GM19238 (cell line): ENCODE measurements around the gene NEU3.
"Not testable (repeated sequence)": the region's sequence is repeated elsewhere in the genome, so short reads cannot be mapped to it uniquely, and the experiment has no call there.

Experiments used
- DNase-seq: peaks from one replicate; pipeline ENCODE4 v3.0.0; 2011; ENCODE audit warnings: low spot score; ENCODE audit not compliant: insufficient read length

The NEU3 gene

DNA sequence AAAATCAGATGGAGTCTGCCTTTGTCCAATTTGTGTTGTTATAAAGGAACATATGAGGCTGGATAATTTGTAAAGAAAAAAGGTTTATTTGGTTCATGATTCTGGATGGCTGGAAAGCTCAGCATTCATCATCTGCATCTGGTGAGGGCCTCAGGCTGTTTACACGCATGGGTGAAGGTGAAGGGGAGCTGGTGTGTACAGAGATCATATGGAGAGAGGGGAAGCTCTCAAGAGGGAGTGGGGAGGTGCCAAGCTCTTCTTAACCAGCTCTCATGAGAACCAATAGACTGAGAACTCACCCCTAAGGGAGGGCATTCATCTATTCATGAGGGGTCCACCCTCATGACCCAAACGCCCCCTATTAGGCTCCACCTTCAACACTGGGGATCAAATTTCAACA lies 40.0 kb downstream of the NEU3 start:
- DNase-seq: no peak

DNA sequence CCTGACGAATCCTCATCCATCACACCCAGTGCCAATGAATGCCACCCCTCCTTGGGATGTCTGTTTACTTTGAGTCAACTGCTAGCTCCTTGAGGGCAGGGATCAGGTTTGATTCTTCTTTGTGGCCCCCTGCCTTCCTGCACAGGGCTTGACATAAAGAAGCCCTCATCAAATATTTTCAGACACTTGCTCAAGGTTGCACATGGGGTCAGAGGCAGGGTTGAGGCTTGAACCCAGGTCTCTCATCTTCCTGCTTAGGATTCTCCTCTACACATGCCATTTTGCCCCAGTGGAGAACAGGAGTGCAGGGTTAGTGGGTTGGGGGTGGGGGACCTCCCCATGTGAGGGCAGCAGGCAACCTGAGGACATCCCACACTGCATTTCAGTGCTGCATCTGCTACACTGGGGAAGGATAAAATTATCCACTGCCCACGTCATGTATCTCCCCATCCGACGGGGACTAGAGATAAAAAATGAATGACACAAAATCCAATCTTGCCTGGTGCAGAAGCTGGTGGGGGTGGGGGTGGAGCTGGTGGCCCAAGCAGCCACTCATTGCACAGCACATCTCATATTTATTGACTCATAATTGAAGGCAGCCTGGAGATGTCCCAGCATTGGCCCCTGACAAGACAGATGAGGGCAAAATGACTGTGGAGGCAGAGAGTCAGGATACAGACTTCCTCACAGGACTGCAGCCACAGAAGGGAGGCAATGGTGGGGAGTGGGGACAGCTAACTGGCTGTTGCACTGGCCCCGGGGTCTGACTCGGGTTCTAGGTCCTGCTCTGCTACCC lies 41.3 kb downstream of the NEU3 start:
- no peak for DNase-seq

DNA sequence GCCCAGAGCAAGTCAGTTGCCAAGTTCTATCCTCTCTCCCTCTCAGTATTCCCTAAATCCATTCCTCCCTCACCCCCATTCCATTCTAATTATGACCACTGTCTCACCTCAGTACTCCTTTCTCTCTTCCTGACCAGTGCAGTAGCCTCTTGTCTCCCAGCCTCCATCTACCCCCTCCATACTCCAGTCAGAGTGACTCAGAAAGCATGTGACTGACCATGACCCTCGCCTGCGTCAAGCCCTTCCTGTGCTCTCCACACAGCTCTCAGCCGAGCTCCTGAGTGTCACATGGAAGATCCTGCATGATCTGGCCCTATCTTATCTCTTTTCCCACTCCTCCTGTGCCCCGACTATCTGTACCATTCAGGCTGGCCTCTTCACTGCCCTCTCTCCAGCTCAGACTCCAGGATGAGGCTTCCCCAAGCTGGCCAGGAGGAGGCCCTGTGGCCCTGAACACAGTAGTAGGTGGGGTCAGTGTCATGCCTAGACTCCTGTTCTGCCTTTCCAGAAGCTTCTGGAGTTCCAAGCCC lies 42.6 kb downstream of the NEU3 start:
- no peak for DNase-seq

DNA sequence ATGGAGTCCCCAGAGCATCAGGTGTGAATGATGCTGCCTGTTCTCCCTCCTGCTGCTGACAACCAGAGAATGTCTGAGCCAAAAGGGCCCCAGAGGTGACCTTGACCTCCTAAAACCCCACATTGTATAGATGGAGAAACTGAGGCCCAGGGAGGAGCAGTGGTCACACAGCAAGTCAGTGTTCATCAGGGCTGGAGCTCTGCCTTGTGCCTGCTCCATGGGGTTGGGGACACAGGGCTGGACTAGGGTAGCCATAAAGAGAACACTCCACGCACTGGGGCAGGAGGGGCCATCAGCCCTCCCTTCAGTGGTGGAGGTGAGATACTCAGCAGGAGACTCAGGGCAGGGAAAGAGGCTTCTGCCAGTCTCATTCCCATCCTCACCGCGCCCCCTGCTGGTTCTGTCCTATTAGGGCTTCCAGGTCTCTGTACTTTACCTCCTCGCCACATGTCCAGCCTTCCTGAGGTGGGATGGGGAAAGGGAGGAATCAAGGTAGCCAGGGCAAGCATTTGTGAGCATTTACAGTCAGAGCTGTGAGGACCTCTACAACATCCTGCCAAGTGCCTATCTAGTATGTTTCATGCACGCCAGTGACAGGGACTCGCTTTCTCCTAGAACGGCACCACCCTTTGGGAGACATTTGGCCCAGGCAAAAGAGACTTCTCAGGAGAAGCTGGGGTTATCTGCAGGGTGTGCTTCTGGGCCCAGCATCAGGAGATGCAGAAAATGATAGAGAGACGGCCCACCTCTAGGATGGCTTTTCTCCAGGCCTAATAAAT lies 43.2 kb downstream of the NEU3 start:
- DNase-seq: peak; percentile 44

DNA sequence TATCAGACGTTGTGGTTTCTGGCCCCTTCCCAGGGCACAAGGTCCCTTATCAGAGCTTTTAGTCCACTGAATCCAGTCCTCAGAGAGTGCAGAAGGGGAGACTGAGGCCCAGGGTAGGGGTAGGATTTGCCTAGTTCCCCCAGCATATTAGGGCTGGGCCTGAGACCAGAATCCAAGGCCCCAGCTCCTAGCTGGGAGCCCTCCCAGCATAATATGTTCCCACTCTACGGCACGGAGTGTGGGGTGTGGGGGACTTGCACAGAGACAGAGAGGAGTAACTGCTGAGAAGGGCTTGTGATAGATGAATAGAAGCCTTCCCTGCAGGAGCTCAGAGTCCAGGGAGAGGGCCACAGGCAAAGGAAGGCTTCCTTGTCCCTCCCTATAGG lies 43.8 kb downstream of the NEU3 start:
- no peak for DNase-seq

DNA sequence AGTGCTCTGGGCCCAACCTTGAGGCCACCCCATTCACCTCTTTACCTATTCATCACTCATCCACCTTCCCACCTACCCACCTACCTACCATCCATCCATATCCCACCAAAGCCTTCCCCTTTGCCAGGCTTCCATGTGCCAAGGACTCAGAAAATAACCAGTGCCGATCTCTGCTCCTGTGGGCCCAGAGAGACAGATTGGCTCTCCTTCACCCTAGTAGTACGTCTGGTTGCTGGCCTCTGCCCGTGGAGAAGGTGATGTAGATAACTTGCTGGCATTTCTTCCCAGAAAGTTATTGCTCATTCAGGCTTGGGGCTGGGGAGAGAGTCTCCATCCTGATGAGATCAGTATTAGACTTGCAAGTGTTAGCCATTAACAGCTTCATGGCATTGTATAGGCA lies 45.2 kb downstream of the NEU3 start:
- no peak for DNase-seq

DNA sequence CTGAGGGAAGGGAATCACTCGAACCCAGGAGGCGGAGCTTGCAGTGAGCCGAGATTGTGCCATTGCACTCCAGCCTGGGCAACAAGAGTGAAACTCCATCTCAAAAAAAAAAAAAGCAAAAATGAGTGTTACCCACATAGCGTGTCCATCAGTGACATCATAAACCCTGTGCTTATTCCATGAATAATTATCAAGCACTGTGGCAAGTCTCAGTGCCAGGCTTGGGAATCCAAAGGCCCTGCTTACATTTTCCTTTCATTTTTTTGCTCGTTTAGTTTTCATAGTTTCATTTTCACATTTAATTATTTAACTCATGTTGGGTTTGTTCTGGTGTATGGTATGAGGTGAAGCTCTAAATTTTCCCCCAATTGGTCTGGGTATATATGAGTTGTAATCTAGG lies 46.5 kb downstream of the NEU3 start:
- no peak for DNase-seq

DNA sequence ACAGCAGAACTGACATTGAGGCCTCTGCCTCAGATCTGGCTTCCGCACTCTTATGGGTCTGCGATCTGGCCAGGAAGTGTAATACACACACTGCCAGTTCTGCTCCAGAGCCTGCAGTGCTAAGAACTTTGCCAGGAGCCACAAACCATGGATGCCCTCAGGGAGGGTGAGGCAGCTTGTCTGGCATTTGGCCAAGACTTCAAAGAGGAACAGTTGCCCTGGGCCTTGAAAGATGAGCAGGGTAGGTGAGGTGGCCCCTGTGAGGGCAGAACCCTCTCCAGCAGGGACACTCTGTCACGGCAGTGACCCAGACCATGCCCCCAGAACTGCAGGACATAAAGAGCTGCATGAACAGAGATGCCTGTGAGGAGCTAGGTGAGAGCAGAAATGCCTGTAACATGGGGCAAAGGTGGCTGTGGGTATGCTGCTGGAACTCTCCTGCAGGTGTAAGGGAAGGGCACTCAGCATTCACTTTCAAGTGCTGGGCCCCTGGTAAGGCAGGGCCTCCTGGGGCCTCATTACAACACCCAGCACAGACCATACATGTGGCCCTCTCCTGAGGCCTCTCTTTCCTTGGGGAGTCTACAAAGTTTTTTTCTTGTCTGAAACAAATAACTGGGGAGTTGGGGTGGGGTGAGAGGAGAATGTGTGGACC lies 47.3 kb downstream of the NEU3 start:
- no peak for DNase-seq

DNA sequence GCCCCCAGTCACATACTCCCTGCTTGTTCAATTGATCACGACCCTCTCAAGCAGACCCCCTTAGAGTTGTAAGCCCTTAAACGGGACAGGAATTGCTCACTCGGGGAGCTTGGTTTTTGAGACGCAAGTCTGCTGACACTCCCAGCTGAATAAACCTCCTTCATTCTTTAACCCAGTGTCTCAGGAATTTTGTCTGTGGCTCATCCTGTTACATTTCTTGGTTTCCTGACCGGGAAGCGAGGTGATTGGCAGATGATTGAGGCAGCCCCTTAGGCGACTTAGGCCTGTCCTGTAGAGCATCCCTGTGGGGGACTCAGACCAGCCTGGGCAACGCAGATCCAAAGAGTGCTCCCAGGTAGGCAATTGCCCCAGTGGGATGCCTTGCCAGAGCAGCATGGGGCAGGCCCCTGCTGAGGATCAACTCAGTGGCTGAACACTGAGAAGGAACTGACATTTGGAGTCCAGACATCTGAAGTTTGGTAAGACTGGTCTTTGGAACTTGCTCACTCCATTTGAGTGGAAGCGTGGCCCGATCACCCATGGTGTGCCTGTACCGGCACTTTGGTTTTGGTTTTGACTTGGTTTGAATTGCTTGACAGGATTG lies 51.5 kb downstream of the NEU3 start:
- no peak for DNase-seq

DNA sequence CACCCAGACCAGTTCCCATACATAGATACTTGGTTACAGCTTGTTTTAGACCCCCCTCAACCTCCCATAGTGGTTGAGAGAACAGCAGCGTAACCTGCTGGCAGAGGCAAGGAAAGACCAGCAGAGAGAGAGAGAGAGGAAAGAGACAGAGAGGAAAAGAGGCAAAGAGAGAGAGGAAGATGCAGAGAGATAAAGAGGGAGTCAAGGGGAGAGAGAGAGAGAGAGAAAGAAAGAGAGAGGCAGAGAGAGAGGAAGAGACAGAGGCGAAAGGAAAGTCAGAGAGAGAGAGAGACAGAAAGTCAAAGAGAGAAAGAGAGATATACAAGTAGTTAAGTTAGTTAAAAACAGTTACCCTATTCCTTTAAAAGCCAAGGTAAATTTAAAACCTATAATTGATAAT lies 52.5 kb downstream of the NEU3 start:
- DNase-seq: no peak

DNA sequence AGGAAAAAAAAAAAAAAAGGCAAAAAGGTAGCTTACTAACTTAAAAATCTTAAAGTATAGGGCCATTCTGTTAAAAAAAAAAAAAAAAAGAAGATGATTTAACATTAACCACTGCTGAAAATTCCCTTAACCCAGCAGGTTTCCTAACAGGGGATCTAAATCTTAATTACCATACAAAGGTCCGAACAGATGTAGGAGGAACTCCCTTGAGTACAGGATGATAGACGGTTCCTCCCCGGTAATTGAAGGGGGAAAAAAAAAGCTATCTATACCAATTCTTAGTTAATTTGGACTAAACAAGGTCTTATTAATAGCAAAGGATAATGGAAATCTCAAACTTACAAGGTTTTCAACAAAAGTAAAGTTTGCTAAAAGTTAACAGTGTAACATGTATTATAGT lies 53.1 kb downstream of the NEU3 start:
- not testable (repeated sequence) for DNase-seq

DNA sequence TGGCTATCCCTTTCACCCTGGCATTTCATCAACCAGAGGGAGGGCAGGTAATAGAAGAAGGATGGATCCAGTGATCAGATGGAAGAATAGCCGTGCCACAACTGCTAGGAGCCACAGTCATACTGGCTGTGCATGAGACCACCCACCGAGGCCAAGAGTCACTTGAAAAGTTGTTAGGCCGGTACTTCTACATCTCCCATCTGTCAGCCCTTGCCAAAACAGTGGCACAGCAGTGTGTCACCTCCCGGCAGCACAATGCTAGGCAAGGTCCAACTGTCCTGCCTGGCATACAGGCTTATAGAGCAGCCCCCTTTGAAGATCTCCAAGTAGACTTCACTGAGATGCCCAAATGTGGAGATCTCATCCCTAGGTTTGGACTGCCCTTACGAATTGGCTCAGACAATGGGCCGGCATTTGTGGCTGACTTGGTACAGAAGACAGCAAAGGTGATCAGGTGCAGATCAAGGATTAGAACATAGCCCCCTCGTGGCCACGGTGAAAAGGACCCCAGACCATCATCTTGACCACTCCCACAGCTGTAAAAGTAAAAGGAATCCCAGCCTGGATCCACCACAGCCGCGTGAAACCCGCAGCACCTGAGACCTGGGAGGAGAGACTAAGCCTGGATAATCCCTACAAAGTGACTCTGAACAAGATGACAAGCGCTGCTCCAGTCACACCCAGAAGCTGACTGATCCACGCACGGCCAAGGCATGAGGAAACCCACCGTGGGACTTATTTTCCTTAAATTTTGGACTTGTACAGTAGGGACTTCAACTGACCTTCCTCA lies 55.8 kb downstream of the NEU3 start:
- not testable (repeated sequence) for DNase-seq

DNA sequence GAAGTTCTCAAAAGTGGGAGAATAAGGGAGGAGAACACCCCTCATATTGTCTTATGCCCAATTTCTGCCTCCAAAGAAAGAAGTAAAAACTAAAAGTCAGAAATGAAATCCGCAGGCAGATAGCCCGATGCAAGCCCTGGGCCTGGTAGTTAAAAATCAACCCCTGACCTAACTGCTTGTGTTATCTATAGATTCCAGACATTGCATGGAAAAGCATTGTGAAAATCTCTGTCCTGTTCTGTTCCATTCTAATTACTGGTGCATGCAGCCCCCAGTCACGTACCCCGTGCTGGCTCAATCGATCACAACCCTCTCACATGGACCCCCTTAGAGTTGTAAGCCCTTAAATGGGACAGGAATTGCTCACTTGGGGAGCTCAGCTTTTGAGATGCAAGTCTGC lies 57.9 kb downstream of the NEU3 start:
- not testable (repeated sequence) for DNase-seq

DNA sequence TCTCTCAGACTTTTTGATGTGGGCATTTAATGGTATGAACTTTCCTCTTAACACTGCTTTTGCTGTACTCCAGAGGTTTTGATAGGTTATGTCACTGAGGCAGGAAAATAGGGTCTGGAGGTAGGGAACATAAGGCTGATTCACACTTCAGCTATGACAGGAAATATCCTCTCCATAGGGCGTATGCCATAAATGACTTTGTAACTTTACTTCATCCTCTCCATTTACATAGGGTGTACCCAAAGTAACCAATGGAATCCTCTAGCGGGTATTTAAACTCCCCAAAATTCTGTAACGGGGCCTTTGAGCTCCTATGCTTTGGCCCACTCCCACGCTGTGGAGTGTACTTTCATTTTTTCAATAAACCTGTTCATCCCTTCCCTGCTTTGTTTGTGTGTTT lies 58.5 kb downstream of the NEU3 start:
- DNase-seq: no peak

DNA sequence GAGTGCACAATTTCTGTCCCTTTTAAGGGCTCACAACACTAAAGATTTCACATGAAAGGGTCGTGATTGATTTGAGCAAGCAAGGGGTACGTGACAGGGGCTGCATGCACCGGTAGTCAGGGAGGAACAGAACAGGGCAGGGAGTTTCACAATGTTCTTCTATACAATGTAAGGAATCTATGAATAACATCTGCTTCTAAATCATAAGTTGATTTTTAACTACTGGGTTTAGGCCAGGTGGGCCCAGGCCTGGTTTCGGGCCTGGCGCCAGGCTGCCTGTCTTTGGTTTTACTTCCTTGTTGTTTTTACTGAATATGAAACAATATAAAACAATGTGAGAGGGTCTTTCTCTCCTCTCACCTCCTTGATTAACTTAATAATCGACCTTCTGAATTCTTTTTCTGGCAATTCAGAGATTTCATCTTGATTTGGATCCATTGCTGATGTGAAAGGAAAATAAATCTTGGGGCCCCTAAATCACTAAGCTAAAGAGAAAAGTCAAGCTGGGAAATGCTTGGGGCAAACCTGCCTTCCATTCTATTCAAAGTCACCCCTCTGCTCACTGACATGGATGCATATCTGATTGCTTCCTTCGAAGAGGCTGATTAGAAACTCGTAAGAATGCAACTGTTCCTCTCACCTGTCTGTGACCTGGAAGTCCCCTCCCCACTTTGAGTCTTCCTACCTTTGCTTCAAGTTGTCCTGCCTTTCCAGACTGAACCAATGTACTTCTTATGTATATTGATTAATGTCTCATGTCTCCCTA lies 61.0 kb downstream of the NEU3 start:
- DNase-seq: not testable (repeated sequence)

DNA sequence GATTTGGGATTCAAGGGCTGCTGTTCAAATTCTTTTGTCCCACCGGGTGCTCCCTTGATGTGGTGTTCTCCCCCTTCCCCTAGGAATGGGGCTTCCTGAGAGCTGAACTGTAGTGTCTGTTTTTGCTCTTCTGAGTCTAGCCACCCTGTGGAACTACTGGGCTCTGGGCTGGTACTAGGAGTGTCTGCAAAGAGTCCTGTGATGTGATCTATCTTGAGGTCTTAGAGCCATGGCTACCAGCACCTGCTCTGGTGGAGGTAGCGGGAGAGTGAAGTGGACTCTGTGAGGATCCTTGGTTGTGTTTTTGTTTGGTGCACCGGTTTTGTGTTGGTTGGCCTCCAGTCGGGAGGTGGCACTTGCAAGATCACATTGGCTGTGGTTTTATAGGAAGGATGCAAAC lies 61.8 kb downstream of the NEU3 start:
- DNase-seq: no peak

DNA sequence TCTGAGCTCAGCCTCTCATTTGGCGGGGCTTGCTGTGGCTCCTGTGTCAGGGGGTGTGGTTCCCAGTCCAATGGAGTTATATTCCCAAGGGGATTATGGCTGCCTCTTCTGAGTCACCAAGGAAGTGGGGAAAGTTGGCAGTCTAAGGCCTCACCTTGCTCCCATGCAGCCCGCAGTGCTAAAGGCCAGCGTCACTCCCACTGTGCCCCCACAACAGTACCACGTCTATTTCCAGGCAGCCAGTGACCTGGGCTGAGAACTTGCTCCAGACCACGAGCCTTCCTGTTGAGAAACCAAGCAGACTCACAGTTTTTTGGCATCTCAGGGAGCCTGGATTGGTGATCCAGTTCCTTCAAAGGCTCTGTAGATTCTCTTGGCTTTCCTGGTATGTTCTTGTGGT lies 62.3 kb downstream of the NEU3 start:
- no peak for DNase-seq

DNA sequence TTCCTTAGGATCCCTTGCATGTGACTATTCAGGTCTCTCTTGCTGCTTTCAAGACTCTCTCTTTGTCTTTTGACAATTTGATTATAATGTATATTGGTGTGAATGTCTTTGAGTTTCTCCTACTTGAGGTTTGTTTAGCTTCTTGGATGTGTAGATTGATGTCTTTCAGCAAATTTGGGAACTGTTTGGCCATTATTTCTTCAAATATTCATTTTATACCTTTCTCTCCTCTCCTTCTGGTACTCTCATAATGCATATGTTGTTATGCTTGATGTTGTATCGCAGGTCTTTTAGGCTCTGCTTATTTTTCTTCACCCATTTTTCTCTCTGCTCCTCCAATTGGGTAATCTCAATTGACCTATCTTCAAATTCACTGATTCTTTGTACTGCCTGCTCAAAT lies 63.7 kb downstream of the NEU3 start:
- no peak for DNase-seq

DNA sequence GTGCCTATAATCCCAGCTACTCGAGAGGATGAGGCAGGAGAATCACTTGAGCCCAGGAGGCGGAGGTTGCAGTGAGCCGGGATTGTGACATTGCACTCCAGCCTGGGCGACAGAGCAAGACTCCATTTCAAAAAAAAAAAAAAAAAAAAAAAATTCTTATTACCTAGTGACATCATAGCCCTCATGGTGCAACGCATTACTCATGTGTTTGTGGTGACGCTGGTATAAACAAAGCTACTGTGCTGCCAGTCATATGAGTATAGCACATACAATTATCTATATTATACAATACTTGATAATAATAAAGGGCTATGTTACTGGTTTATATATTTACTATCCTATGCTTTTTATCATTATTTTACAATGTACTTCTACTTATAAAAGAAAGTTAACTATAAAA lies 66.8 kb downstream of the NEU3 start:
- DNase-seq: no peak

DNA sequence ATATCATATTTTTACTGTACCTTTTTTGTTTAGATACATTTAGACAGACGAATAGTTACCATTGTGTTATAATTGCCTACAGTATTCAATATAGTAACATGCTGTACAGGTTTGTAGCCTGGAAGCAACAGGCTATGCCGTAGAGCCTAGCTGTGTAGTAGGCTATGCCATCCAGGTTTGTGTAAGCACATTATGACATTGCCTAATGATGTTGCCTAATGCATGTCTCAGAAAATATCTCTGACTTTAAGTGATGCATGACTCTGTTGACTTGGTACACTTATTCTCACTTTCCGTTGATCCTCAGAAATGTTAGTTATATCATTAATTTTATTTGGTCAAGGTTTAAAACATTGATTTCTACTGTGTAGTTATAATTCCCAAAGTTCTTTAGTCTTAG lies 68.1 kb downstream of the NEU3 start:
- no peak for DNase-seq
